ENCODE data around the gene SLC4A4. TPM values are rescaled to one million over a fixed set of nuclear protein-coding genes. Genes with fewer than 3 reads are reported as not detected.

Gene SLC4A4
- total and polyA plus RNA-seq, 2 of the 13 experiments (the other 11 are each of a cell fraction or from before 2014, with no cell fraction given): 0.01 TPM; not detected in 1

GRCh38 chr4:71382125-71382899 lies 43.5 kb downstream of the SLC4A4 start:
- ATAC-seq: no peak
- 2% methylated on average over 3 of the region's 3 CpGs for WGBS (ENCODE audit: low lambda C conversion rate)
- Histone ChIP-seq H3K9me3 (ENCODE audit: low read length) (no peaks in the 10 kb centered on the region), H3K79me2 (ENCODE audit: insufficient read depth, low read length) (no peaks in the 10 kb centered on the region), H3K27ac (ENCODE audit: extremely low read length, insufficient read depth, low read length) (no peak overlapping the region), H4K20me1 (ENCODE audit: insufficient read depth, low read length) (no peaks in the 10 kb centered on the region), H2AFZ (ENCODE audit: low read length) (no peak overlapping the region), H3K27me3 (ENCODE audit: control insufficient read depth in 1 of 2, insufficient read depth in 2 of 2, low read length in 2 of 2) (no peaks in the 10 kb centered on the region), H3K9ac (ENCODE audit: insufficient read depth, low read depth, low read length) (no peak overlapping the region), H3K36me3 (replicated peaks in 1 of 2; ENCODE audit: control insufficient read depth in 1 of 2, insufficient read depth in 2 of 2, low read length in 2 of 2) (no peaks in the 10 kb centered on the region), H3K4me1 (ENCODE audit: insufficient read depth, low read length) (no peaks in the 10 kb centered on the region), H3K4me2 (ENCODE audit: low read depth, low read length) (no peak overlapping the region), H3K4me3 (replicated peaks in 1 of 3; ENCODE audit: insufficient read depth in 1 of 3, low read depth in 2 of 3, low read length in 3 of 3) (no peak overlapping the region)
- ChIA-PET CTCF (ENCODE audit: low intra/inter-chr PET ratio, low total read pairs) (no interaction called here), POLR2A (no interaction called here)
- no peak for FAIRE-seq
- TF ChIP-seq ZBED4 (CRISPR knock-in tag; IDR thresholded peaks at IDR 0.05; ENCODE audit: borderline replicate concordance): no peak
- TF ChIP-seq SRF (IDR thresholded peaks at IDR 0.05; ENCODE audit: low read depth, low read length): no peak
- TF ChIP-seq ZBTB34 (CRISPR knock-in tag; IDR thresholded peaks at IDR 0.05): no peak
- TF ChIP-seq GPN1 (CRISPR knock-in tag; IDR thresholded peaks at IDR 0.05; ENCODE audit: borderline replicate concordance): no peak
- TF ChIP-seq HNF4A (CRISPR knock-in tag; IDR thresholded peaks at IDR 0.05): no peak
- no peak for TF ChIP-seq THAP9 (CRISPR knock-in tag; IDR thresholded peaks at IDR 0.05; ENCODE audit: borderline replicate concordance)
- in situ Hi-C loops (cut with HindIII; ENCODE audit: extremely low pct_ligation_motif_present, low pct_unique_long_range_greater_than_20kb): no loop called here
- DNase-seq (ENCODE audit: low spot score): no peak
- no TSS peak for BruUV-seq (replicated peaks)
- intact Hi-C loops (cut with micrococcal nuclease; ENCODE audit: unreplicated experiment): no loop called here

Data from HepG2 (cell line).